ENCODE results near the gene SF3A1.

SF3A1 gene

DNA sequence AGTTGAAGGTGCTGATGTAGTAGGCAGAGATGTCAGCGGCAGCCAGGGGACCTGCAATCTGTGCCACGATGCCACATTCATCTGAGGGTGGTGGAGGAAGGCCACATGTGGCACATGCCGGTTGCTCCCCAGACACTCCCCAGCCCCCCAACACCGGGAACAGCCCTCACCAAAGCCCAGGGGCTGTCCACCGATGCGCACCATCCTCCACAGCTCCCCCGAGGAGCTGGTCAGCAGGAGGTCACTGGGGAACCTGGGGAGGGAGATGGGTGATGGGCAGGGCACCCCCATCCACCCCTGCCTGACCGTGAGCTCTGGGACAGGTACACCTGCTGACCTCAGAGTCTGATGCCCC, 70.9 kb downstream of the SF3A1 start:
- DNase-seq = no peak

GRCh38 chr22:30285176-30285845, 71.4 kb downstream of the SF3A1 start:
- no peak for DNase-seq

DNA sequence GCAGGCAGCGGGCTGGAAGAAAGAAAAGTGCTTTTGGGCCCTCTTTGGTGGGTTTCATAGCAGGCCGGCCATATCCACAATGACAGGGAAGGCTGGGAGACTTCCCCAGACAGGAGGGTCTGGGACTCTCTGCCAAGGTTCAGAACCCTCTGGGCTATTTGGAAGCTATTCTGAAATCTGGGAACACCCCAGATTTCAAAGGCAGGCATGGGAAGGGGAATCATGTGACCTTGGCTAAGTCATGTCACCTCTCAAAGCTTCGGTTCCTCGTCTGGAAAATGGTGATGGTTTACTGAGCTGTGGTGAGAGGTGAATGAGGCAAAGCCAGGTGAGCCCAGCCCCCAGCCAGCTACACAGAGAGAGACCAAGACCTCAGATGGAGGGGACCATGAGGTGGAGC, 72.0 kb downstream of the SF3A1 start:
- no peak for DNase-seq

DNA sequence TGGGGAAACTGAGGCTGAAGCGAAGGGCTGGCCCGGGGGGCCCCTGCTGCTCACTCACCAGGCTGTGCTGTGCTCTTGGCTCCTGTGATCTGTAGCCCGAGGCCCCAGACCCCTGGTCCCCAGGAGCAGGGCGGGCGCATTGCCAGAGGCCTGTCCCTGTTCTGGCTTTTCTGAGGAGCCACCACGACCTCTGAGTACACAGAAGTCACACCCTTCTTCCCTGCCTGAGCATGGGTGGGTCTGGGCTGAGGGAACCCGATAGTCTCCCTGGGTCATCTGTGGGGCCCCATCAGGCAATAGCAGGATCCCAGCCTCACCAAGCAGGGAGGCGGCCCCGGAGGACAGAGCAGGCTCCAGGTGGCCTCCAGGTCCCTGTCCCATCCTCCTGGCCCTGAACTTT, 72.5 kb downstream of the SF3A1 start:
- DNase-seq = no peak

DNA sequence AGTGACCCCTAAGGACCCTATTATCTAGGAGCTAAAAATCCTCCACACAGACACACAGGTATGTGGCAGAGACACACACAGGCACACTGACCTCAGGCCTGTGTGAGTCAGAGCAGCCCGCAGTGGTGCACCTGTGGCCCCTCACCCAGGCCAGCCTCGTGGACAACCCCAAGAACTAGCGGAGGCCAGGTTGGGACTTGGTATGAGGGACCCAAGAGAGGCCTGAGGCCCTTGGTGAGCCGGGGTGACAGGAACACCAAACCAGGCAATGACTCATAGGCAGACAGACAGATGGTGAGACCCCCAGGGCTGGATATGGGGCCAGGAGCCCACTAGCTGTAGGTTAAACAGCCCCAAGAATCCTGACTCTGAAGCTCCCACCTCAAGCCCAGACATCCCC, 73.4 kb downstream of the SF3A1 start:
- no peak for DNase-seq

DNA sequence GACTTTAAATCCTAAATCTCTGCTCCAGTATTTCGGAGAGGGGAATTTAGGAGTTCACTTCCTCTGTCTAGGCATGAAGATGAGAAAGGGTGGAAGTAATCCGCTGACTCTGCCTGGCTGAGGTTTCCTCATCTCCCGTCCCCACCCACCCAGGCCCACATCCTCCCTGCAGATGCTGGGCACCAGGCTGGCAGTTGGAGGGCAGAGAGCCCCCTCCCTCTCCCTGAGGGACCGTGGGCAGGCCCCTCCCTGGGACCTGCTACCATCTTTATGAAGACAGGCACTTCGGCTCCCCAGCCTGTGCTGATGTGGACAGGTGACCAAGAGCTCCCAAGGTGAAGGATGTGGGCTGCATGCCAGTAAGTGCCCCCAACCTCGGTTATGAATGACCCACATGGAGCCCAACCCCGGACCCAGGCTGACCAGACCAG, 74.1 kb downstream of the SF3A1 start:
- DNase-seq = no peak
